HG02884 (cell line): ENCODE measurements around the gene FCHSD2.

Experiments used
- ATAC-seq: cut with Tn5 transposase; IDR thresholded peaks from one replicate; pipeline ENCODE4 v1.9.1; 2021; ENCODE audit warnings: mild to moderate bottlenecking, moderate library complexity; ENCODE audit not compliant: unreplicated experiment

Gene FCHSD2

GRCh38 chr11:73172992-73173656 is 31.0 kb upstream of the FCHSD2 start:
- ATAC-seq = no peak

DNA sequence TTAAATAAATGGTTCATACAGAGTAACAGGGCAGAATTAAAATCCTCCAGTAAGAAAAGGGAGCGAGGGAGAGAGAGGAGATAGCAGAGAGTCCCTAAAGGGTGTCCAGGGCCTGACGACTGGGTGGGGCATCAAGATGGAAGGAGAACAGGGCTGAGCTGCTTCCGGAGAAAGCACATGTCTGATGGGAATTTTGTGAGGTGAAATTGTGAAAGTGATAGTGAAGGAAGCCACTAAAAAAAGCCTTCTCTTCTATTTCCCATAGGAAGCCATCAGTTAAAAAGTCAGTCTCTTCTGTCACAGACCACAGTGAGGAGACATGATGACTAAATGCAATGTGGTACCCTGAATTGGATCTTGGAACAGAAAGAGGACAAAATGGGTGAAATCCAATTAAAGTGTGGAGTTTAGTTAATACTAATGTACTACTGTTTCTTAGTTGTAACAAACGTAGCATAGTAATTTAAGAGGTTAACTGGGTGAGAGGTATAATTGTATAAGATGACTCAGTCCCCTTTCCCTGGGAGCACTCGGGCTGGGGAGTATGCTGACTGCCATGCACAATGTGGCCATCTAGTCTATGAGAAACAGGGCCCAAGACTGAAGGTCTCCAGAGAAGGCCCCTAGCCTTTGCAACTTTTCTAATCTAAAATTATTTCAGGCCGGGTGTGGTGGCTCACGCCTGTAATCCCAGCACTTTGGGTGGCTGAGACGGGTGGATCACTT is 29.5 kb upstream of the FCHSD2 start:
- no peak for ATAC-seq

- ATAC-seq = no peak
Observed at GRCh38 chr11:73170140-73170539, 28.0 kb upstream of the FCHSD2 start.

GRCh38 chr11:73168925-73169579 is 26.9 kb upstream of the FCHSD2 start:
- no peak for ATAC-seq

- no peak for ATAC-seq
Observed at GRCh38 chr11:73167363-73167954, 25.3 kb upstream of the FCHSD2 start.

GRCh38 chr11:73164803-73165540 is 22.9 kb upstream of the FCHSD2 start:
- ATAC-seq = no peak

DNA sequence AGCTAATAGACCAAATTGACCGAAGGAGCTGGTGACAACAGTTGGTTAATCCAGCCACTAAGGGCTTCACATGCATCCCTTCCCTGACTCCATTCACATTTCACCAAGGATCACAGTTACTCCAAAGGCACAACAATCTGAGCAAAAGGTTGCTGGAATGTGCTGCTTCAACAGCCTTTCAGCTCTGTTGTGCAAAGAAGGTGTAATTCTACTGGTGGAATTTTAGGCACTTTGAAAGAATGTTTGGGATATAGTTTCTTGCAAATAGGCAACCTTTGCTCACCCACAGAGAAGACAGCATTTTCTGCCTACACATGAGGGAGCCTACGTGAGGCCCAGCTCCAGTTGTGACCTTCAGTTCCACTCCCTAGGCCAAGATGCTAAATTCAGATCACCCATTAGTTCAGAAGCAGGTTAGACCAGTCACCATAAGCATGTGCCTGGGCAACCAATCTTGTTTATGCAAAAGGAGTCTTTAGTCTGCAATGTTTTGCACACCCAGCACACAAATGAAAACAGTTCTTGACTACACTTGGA is 21.6 kb upstream of the FCHSD2 start:
- ATAC-seq = no peak

GRCh38 chr11:73162196-73162740 is 20.1 kb upstream of the FCHSD2 start:
- no peak for ATAC-seq

- ATAC-seq = no peak
Observed at GRCh38 chr11:73160005-73160760, 18.1 kb upstream of the FCHSD2 start.

- no peak for ATAC-seq
Observed at GRCh38 chr11:73159297-73159696, 17.2 kb upstream of the FCHSD2 start.

GRCh38 chr11:73158356-73159051 is 16.4 kb upstream of the FCHSD2 start:
- ATAC-seq = no peak

DNA sequence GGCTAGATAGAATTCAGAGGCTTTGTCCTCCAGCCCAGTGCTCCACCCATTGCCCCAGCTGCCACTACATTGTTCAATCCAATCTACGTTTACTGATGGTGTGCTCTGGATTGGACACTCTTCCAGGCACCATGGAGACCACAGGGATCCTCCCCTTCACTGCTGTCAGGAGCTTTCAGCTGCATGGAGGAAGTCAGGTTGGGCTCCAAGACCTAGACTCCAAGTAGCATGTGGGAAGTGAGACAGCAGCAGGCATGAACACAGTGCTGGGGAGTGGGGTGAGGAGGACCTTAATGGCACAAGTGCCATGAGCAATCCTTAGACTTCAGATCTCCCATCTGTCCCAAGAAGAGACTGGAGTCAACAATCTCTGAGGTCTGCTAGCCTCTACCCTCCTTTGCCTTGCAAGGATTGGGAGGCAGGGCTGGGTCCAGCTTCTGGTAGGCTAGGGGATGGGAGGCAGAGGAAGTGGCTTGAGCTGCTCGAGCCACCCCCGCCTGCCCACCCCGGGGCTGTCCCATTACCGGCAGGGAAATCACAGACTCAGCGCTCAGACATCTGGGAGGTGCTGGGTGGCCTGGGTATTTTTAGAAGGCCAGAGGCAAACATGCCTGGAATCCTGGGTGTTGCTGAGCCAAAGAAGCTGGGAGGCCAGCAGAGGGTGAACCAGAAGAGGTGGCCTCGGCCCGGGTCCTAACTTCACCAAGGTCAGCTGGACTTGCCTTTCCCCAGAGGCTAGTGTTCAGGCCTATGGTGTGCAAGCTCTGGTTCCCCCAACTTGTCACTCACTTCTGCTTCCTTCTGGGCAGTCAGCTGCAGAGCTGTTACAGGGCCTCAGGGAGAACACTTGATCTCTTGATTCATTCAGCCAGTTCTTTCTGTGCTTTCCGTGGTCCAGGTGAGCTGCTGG is 15.2 kb upstream of the FCHSD2 start:
- ATAC-seq = peak; percentile 40

DNA sequence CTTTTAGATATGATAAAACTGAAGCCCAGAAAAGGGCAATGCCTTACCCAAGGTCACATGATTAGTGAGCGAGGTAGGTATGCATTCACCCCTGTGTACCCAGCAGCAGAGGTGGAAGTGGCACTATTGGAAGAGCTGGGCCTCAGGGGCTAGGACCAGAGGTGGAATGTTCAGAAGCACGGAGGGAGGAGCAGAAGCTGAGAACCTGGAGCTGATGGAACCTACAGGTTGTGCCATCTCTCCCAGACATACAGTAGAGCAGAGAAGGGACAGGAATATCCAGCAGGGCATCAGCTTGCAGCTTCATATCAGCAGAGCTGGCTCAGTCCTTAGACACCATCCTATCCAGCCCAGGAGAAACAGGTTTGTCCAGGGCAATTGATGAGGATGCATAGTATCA is 14.6 kb upstream of the FCHSD2 start:
- no peak for ATAC-seq

GRCh38 chr11:73156114-73156513 is 14.0 kb upstream of the FCHSD2 start:
- ATAC-seq = no peak

DNA sequence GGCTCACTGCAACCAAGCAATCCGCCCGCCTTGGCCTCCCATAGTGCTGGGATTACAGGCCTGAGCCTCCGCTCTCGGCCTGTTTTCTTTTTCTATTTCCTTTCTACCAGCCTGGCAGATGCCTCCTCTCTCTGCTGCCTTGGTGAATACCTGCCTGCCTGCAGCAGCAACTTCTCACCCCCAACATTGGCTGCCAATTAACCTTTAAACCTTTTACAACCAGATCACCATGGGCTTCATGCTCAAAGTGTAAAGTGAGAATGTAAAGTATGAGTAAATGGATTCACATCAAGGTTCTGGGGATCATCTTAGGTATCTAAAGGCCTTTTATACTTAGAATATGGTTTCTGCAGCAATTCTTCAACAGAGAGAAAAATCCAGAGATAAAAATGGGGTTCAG is 13.0 kb upstream of the FCHSD2 start:
- no peak for ATAC-seq

DNA sequence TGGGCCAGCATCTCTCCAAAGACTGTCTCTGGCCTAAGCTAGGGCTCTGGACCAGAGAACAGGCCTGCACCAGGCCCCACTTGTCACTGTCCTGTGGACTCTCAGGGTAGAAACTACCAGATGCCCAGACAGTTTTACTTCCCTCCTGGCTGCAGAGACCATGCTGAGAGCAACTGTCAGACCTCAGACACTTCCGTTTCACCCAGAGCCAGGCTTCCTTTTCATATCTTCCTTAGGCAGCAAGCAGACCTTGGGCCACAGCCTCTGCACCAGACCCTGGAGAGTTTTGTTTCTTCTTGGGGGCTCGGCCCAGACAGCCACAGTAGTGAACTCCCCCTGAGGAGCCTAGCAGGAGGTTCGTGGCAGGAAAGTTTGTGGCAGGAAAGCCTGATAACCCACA is 12.1 kb upstream of the FCHSD2 start:
- no peak for ATAC-seq

GRCh38 chr11:73152861-73153483 is 10.9 kb upstream of the FCHSD2 start:
- ATAC-seq = peak; percentile 69
